NCI-H2081 (cell line): Measurements from ENCODE around the gene CBL.

Experiments
- DNase-seq, 2 experiments: peaks; one replicate each; lab custom pipeline; 2025; lab: John Stamatoyannopoulos, UW

Gene CBL

DNA sequence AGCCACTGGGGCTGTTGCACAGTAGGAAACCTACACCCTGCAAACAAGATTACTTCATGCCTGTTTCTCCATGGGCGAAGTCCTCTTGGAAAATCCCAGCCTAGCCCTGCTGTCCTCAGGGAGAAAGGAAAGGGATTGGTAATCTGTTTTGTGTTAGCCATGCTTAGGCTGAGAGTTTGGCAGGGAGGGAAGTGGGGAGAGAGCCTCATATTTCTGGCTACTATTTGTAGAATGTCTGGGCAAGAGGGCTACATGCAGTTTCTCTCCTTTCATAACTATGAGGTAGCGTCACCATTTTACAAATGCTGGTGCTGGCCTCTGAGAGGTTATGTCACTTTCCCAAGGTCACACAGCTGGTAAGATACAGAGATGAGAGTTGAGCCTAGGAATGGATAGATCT, 141.1 kb downstream of the CBL start:
- DNase-seq = no peak

GRCh38 chr11:119347940-119348605, 141.9 kb downstream of the CBL start:
- DNase-seq = no peak

DNA sequence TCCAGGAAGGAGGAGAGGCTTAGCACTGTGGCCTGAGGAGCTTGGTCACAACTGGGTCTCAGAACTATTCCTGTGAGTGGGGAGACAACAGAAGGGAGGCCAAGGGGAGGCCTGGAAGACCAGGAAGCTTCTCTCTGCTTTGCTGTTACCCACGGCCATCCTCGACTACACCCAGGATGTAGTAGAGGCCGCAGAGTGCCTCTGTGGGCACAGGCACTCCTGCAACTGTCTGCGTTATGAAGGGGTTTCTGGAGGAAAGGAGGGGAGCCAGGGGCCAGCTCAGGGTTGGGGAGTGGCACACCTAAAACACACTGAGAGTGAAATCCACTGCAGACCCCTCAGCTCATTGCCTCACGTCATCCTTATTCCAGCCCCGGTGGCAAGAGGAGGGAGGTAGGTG, 144.2 kb downstream of the CBL start:
- DNase-seq = no peak

DNA sequence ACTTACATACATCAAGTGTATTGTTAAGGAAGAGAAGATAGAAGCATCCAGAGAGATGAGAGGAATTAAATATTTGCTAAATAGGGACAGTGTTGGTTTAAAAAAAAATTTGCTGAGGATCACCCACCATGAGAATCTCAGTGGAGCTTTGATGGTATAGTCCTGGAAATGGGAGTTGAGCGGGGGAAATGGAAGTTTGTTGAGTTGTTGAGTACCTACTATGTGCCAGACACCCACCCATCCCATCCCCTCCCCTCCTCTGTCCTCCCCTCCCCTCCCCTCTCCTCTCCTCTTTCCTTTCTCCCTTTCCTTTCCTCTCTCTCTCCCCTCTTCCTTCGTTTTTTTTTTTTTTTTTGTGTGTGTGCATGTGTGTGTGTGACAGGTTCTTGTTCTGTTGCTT, 145.1 kb downstream of the CBL start:
- DNase-seq = no peak

DNA sequence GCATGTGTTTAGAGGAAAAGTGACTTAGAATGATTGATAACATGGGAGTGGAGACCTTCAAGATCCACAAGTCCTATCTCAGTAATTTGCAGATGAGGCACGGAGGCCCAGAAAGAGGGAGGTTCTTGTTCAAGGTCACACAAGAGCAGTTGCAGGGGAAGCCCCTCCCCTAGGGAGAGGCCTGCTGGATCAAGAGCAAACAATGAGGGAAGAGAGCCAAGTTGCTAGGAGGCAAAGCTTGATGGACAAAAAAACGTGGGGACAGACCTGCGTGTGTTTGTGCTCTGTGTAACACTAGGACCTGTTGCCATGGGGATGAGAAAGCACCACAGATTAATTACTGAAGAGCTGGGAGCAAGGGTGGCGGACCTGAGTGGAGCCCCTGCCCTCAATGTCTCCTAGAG, 146.7 kb downstream of the CBL start:
- DNase-seq = peak; percentile 61 to 87

GRCh38 chr11:119355091-119355843, 149.1 kb downstream of the CBL start:
- DNase-seq = no peak

- no peak for DNase-seq
These were observed 150.4 kb downstream of the CBL start for GRCh38 chr11:119356349-119357031.

- DNase-seq = no peak
These were observed 150.9 kb downstream of the CBL start for GRCh38 chr11:119357074-119357473.
